ENCODE data around the gene POC1B.

DNA sequence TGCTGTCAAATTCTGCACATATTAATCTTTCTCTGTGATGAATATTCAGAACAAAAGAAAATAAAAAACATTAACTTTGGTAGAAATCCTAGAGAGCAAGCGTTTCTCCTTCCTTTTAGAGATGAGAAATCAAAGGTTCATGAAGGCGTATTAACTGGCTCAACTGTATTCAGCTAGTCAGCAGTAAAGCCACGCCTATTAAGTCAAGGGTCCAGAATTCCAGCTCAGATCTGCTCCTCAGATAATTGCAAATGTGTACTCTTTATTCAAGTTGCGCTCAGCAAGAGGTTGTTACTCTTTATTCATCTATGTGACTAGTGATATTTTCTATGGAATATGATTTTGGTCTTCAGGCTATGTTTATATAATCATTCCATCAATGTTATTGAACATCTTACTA, 13.1 kb upstream of the POC1B start:
- TF ChIP-seq EZH2phosphoT487 (IDR thresholded peaks at IDR 0.05; ENCODE audit: insufficient read depth, low read depth) (no peak), EZH2 (IDR thresholded peaks at IDR 0.05; ENCODE audit: insufficient read depth, poor library complexity, severe bottlenecking) (no peak)

Data from GM23248 (cell line).